H9 (cell line): Measurements from ENCODE around the gene SPTLC3. TPM values are rescaled to one million over a fixed set of nuclear protein-coding genes. Genes with fewer than 3 reads are reported as not detected.

Experiments
- DNase-seq: peaks from one replicate; pipeline ENCODE4 v3.0.0-alpha.2; 2017
- H2AFZ ChIP-seq: one replicate; pipeline ENCODE4 v1.6.1; 2013; ENCODE audit warnings: mild to moderate bottlenecking, low read length, control low read depth, moderate library complexity
- H2AK5ac ChIP-seq: 2 replicates; pipeline ENCODE4 v1.6.1; 2013; ENCODE audit warnings: low read length, control low read depth, mixed read lengths; ENCODE audit not compliant: insufficient read length
- H2BK120ac ChIP-seq: one replicate; pipeline ENCODE4 v1.6.1; 2013; ENCODE audit warnings: low read depth, mild to moderate bottlenecking, low read length, control low read depth, inconsistent platforms; ENCODE audit not compliant: poor library complexity, severe bottlenecking
- H2BK12ac ChIP-seq: 2 replicates; pipeline ENCODE4 v1.6.1; 2013; ENCODE audit warnings: low read length, control low read depth, mixed read lengths, low read depth; ENCODE audit not compliant: insufficient read length
- H2BK15ac ChIP-seq: 2 replicates; pipeline ENCODE4 v1.6.1; 2013; ENCODE audit warnings: low read depth, low read length, control low read depth
- H2BK20ac ChIP-seq: one replicate; pipeline ENCODE4 v1.6.1; 2013; ENCODE audit warnings: low read depth, mild to moderate bottlenecking, low read length, control low read depth, inconsistent platforms; ENCODE audit not compliant: poor library complexity, severe bottlenecking
- H2BK5ac ChIP-seq: 2 replicates; pipeline ENCODE4 v1.6.1; 2013; ENCODE audit warnings: low read length, control low read depth, mixed read lengths; ENCODE audit not compliant: insufficient read length
- H3K14ac ChIP-seq: 2 replicates; pipeline ENCODE4 v1.6.1; 2013; ENCODE audit warnings: low read length, control low read depth; ENCODE audit not compliant: insufficient read depth
- H3K18ac ChIP-seq: 2 replicates; pipeline ENCODE4 v1.6.1; 2013; ENCODE audit warnings: low read depth, mild to moderate bottlenecking, mixed read lengths, low read length, control low read depth; ENCODE audit not compliant: insufficient read length
- H3K23ac ChIP-seq: 2 replicates; pipeline ENCODE4 v1.6.1; 2013; ENCODE audit warnings: low read length, control low read depth, mixed read lengths, low read depth; ENCODE audit not compliant: insufficient read length
- H3K23me2 ChIP-seq: 2 replicates; pipeline ENCODE4 v1.6.1; 2013; ENCODE audit warnings: low read depth, mild to moderate bottlenecking, mixed read lengths, low read length, control low read depth; ENCODE audit not compliant: insufficient read length, poor library complexity, severe bottlenecking
- H3K27ac ChIP-seq: 2 replicates; pipeline ENCODE4 v1.5.1; 2013; ENCODE audit warnings: low read length, control low read depth, mixed read lengths, low read depth; ENCODE audit not compliant: insufficient read length
- H3K27me3 ChIP-seq: 2 replicates; pipeline ENCODE4 v1.6.1; 2013; ENCODE audit warnings: low read length, control low read depth, inconsistent platforms; ENCODE audit not compliant: insufficient read depth
- H3K4ac ChIP-seq: 2 replicates; pipeline ENCODE4 v1.6.1; 2013; ENCODE audit warnings: low read depth, mild to moderate bottlenecking, control low read depth, inconsistent platforms, low read length, moderate library complexity
- H3K4me1 ChIP-seq: 2 replicates; pipeline ENCODE4 v1.6.1; 2013; ENCODE audit warnings: low read length, control low read depth, inconsistent platforms; ENCODE audit not compliant: insufficient read depth
- H3K4me2 ChIP-seq: 2 replicates; pipeline ENCODE4 v1.6.1; 2013; ENCODE audit warnings: low read length, control low read depth, mixed read lengths; ENCODE audit not compliant: insufficient read length, insufficient read depth
- H3K56ac ChIP-seq: 2 replicates; pipeline ENCODE4 v1.6.1; 2013; ENCODE audit warnings: low read depth, mild to moderate bottlenecking, mixed read lengths, low read length, control low read depth; ENCODE audit not compliant: insufficient read length
- H3K79me1 ChIP-seq: 2 replicates; pipeline ENCODE4 v1.6.1; 2013; ENCODE audit warnings: low read depth, mild to moderate bottlenecking, moderate library complexity, low read length, control low read depth, inconsistent platforms; ENCODE audit not compliant: insufficient read depth, poor library complexity, severe bottlenecking
- H3K79me2 ChIP-seq: 2 replicates; pipeline ENCODE4 v1.6.1; 2013; ENCODE audit warnings: low read length, control low read depth, inconsistent platforms; ENCODE audit not compliant: insufficient read depth
- H3K9ac ChIP-seq: 2 replicates; pipeline ENCODE4 v1.6.1; 2013; ENCODE audit warnings: low read length, control low read depth, mixed read lengths; ENCODE audit not compliant: insufficient read length; ENCODE audit errors: extremely low read depth
- H3K9me3 ChIP-seq: one replicate; pipeline ENCODE4 v1.6.1; 2013; ENCODE audit warnings: low read depth, low read length, inconsistent platforms; ENCODE audit not compliant: control insufficient read depth
- H3T11ph ChIP-seq: one replicate; pipeline ENCODE4 v1.6.1; 2013; ENCODE audit warnings: mild to moderate bottlenecking, low read length, control low read depth, inconsistent platforms
- H4K20me1 ChIP-seq: one replicate; pipeline ENCODE4 v1.6.1; 2013; ENCODE audit not compliant: control insufficient read depth, insufficient read length, insufficient read depth
- H4K5ac ChIP-seq: 2 replicates; pipeline ENCODE4 v1.6.1; 2013; ENCODE audit warnings: low read depth, mild to moderate bottlenecking, mixed read lengths, low read length, control low read depth; ENCODE audit not compliant: insufficient read length
- H4K8ac ChIP-seq: replicated peaks from 2 replicates; pipeline ENCODE4 v1.6.1; 2013; ENCODE audit warnings: low read length, control low read depth, mixed read lengths, low read depth; ENCODE audit not compliant: insufficient read length
- H4K91ac ChIP-seq: 2 replicates; pipeline ENCODE4 v1.6.1; 2013; ENCODE audit warnings: low read depth, mild to moderate bottlenecking, moderate library complexity, mixed read lengths, low read length, control low read depth; ENCODE audit not compliant: insufficient read length
- H3K27ac Mint-ChIP-seq, 3 experiments: 2 replicates in 2 of 3; 3 replicates in 1 of 3; pipeline ENCODE4 v1.8.0; 2020 to 2021; ENCODE audit warnings: mixed read lengths in 3 of 3, mild to moderate bottlenecking in 1 of 3, moderate library complexity in 1 of 3
- H3K27me3 Mint-ChIP-seq: 2 replicates; pipeline ENCODE4 v1.8.0; 2021; ENCODE audit warnings: low read depth, mild to moderate bottlenecking, moderate library complexity, mixed read lengths
- H3K36me3 Mint-ChIP-seq, 3 experiments: 2 replicates in 2 of 3; 3 replicates in 1 of 3; pipeline ENCODE4 v1.8.0; 2020 to 2021; ENCODE audit warnings: low read depth in 3 of 3, mixed read lengths in 3 of 3; ENCODE audit not compliant: insufficient read depth in 1 of 3
- H3K4me1 Mint-ChIP-seq, 2 experiments: 2 replicates each; pipeline ENCODE4 v1.8.0; 2020; ENCODE audit warnings: mixed read lengths in 2 of 2
- H3K4me3 Mint-ChIP-seq, 2 experiments: 2 replicates in 1 of 2; 3 replicates in 1 of 2; pipeline ENCODE4 v1.8.0; 2020 to 2021; ENCODE audit warnings: mild to moderate bottlenecking in 2 of 2, mixed read lengths in 2 of 2, moderate library complexity in 1 of 2
- H3K9me3 Mint-ChIP-seq, 2 experiments: 2 replicates in 1 of 2; 3 replicates in 1 of 2; pipeline ENCODE4 v1.8.0; 2020; ENCODE audit warnings: mild to moderate bottlenecking in 2 of 2, mixed read lengths in 2 of 2, moderate library complexity in 1 of 2
- WGBS: extraction: QIAGEN DNeasy Blood & Tissue Kit; methylation state at CpG from one replicate; pipeline ENCODE4 v1.1.7; 2013; ENCODE audit warnings: missing lambda C conversion rate, low lambda C conversion rate, mixed read lengths; ENCODE audit not compliant: insufficient read length; ENCODE audit errors: extremely low coverage; 5-methylcytosine and 5-hydroxymethylcytosine counted together
- total RNA-seq: library from RNA; stranded (reverse); gene quantifications from 2 replicates; pipeline ENCODE4 v1.2.1, GENCODE V29; 2021
- TF ChIP-seq, protein P1 (sequence below): fragments of 200-600 bp; sonication (generic); conservative IDR thresholded peaks from 3 replicates; pipeline ENCODE4 v1.8.0; 2021; ENCODE audit warnings: antibody characterized with exemption, mild to moderate bottlenecking

SPTLC3 gene
- total RNA-seq, 1 experiment from 2014 or later = 0.68 TPM

DNA sequence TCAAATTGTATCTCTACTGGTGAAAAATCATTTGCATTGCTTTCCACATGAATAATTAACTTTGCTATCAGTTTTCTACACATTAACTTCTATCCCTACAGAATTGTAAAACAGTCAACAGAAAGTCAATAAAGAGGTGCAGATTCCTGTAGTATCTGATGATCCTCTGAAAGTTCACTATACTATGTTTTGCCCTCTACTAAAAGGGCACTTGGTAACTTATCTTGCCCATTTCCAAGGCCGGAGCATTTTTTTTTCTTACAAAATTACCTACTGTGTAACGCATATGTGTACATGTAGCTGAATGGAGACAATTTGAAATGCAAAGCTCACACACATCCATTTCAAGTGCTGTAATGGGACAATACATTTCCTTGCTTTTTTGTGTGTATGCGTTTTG lies 9.6 kb upstream of the SPTLC3 start:
- no peak overlapping the region for H2BK5ac ChIP-seq
- no peak overlapping the region for H4K5ac ChIP-seq
- H3K23me2 ChIP-seq = no peaks in the 10 kb centered on the region
- Mint-ChIP-seq H3K4me3 (no peak overlapping the region), H3K4me1 (peaks cover 5 to 6% of the 10 kb centered on the region in 2 experiments; a peak in 2 of 4 replicates), H3K27me3 (no peaks in the 10 kb centered on the region), H3K27ac (no peak overlapping the region), H3K9me3 (no peaks in the 10 kb centered on the region), H3K36me3 (no peaks in the 10 kb centered on the region)
- no peak overlapping the region for H4K91ac ChIP-seq
- H4K20me1 ChIP-seq = no peaks in the 10 kb centered on the region
- H3K9ac ChIP-seq = no peak overlapping the region
- H3K23ac ChIP-seq = no peak overlapping the region
- no peak overlapping the region for H3K4me2 ChIP-seq
- H2BK120ac ChIP-seq = no peak overlapping the region
- no peak overlapping the region for H3K56ac ChIP-seq
- H3K27ac ChIP-seq = no peak overlapping the region
- no peak overlapping the region for H2AK5ac ChIP-seq
- H3K79me2 ChIP-seq = no peaks in the 10 kb centered on the region
- no CpG with 5 or more reads among the region's 3 CpGs for WGBS
- no peak for DNase-seq
- no peaks in the 10 kb centered on the region; the same call in 1 of the 2 replicates for H3K4me1 ChIP-seq
- no peak overlapping the region for H2AFZ ChIP-seq
- H3K9me3 ChIP-seq = no peaks in the 10 kb centered on the region
- no peak overlapping the region for H3K14ac ChIP-seq
- H3K18ac ChIP-seq = no peak overlapping the region
- no peaks in the 10 kb centered on the region for H3K79me1 ChIP-seq
- H4K8ac ChIP-seq = no peak overlapping the region
- H3T11ph ChIP-seq = no peak overlapping the region
- H2BK12ac ChIP-seq = no peak overlapping the region
- no peak overlapping the region for H2BK15ac ChIP-seq
- H2BK20ac ChIP-seq = no peak overlapping the region
- TF ChIP-seq, protein P1, sequence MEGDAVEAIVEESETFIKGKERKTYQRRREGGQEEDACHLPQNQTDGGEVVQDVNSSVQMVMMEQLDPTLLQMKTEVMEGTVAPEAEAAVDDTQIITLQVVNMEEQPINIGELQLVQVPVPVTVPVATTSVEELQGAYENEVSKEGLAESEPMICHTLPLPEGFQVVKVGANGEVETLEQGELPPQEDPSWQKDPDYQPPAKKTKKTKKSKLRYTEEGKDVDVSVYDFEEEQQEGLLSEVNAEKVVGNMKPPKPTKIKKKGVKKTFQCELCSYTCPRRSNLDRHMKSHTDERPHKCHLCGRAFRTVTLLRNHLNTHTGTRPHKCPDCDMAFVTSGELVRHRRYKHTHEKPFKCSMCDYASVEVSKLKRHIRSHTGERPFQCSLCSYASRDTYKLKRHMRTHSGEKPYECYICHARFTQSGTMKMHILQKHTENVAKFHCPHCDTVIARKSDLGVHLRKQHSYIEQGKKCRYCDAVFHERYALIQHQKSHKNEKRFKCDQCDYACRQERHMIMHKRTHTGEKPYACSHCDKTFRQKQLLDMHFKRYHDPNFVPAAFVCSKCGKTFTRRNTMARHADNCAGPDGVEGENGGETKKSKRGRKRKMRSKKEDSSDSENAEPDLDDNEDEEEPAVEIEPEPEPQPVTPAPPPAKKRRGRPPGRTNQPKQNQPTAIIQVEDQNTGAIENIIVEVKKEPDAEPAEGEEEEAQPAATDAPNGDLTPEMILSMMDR = no peak
- no peak overlapping the region for H3K4ac ChIP-seq
- H3K27me3 ChIP-seq = no peaks in the 10 kb centered on the region
